Mesodermal cell (in vitro differentiated cells): Measurements from ENCODE around the gene SRP54. TPM values are rescaled to one million over a fixed set of nuclear protein-coding genes. Genes with fewer than 3 reads are reported as not detected.

Experiments
- H3K27ac ChIP-seq: 2 replicates; pipeline ENCODE4 v1.7.0; 2013; ENCODE audit warnings: mild to moderate bottlenecking, low read depth, low read length, moderate library complexity; ENCODE audit not compliant: severe bottlenecking
- H3K36me3 ChIP-seq: 2 replicates; pipeline ENCODE4 v1.7.1; 2013; ENCODE audit warnings: mild to moderate bottlenecking, low read length, moderate library complexity; ENCODE audit not compliant: control insufficient read depth, insufficient read depth
- H3K4me1 ChIP-seq: one replicate; pipeline ENCODE4 v1.7.1; 2013; ENCODE audit warnings: mild to moderate bottlenecking, low read length; ENCODE audit not compliant: insufficient read depth, control insufficient read depth, poor library complexity, severe bottlenecking
- H3K4me3 ChIP-seq: 2 replicates; pipeline ENCODE4 v1.7.0; 2013; ENCODE audit warnings: low read length, control low read depth, mild to moderate bottlenecking; ENCODE audit not compliant: insufficient read depth, poor library complexity, severe bottlenecking; ENCODE audit errors: extremely low read depth
- H3K9me3 ChIP-seq: 2 replicates; pipeline ENCODE4 v1.7.1; 2013; ENCODE audit warnings: mild to moderate bottlenecking, low read length, moderate library complexity; ENCODE audit not compliant: control insufficient read depth
- WGBS, 2 experiments: methylation state at CpG; one replicate each; pipeline ENCODE4 v1.1.5; 2013; ENCODE audit warnings: missing lambda C conversion rate in 2 of 2; ENCODE audit not compliant: insufficient coverage in 2 of 2; 5-methylcytosine and 5-hydroxymethylcytosine counted together
- polyA plus RNA-seq, 2 experiments: library from polyadenylated mRNA; stranded (reverse); fragments of 50-300 nt; gene quantifications; one replicate each; pipeline ENCODE4 v1.2.3, GENCODE V29; 2013

Gene SRP54
- polyA plus RNA-seq (2013, experiment 1 of 2), result 59.1 TPM
- 60.8 TPM for polyA plus RNA-seq (2013, experiment 2 of 2)

DNA sequence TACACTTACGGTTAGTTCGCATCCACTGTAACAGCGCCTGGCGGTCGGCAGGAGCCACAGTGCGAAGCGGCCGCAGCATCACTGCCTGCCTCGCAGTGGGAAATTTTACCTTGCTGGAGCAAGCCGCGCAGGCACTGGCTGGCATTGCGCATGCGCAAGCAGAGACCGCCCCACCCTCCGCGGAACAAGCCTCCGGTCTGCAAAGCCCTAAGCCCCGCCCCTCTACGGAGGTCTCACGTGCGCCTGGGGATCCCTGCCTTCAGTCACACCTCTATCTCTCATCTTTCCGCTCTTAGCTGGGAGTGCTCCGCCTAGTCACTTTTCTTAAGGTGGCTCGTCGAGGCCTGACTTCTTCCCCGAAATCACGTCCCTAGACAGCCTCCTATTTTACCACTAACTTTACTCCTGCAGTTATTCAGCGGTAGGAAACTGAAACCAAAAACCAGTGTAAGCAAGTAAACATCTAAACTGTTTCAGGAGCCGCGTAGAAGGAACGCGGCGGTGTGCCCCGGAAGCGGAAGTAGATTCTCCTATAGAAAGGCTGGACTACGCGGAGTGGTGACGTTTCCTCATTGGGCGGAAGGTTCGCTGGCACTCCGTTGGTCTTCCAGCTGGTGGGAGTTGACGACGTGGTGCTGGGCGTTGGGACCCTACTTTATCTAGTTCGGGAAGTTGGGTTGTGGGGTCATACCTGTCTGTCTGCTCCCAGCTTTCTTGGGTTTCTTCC, at the start of gene SRP54:
Gene SRP54, plus strand, starts transcription at position 572 of the 727 bp plus-strand sequence. CDS start 13,718 bp downstream, outside the sequence.
- H3K27ac ChIP-seq, result peak within 1 kb of the TSS; percentile 100
- WGBS, 2 experiments, result 0 to 1% methylated on average over 39 of the region's 45 CpGs
- peaks cover 7% of the 10 kb centered on the region for H3K36me3 ChIP-seq
- peaks cover 8% of the 10 kb centered on the region for H3K4me1 ChIP-seq
- H3K9me3 ChIP-seq, result no peaks in the 10 kb centered on the region
- peak within 1 kb of the TSS; percentile 83 for H3K4me3 ChIP-seq

DNA sequence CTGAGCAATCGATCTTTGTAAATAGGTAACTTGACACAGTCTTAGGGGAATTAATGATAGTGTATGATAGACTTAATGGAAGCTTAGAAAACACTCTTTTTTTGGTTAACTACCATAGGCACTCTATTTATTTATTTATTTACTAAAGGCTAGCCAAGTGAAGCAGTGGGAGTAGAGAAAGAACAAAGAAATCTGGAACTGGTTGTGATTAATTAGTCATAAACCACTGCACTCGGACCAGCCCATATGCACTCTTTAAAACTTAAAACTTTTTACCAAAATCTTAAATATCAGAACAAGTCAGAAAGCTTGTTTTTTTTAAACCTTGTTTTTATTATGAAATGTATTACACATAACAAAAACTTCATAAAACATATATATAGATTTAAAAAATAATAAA, 49.5 kb upstream of the SRP54 start:
- no CpG with 5 or more reads among the region's 2 CpGs for WGBS, 2 experiments
- H3K9me3 ChIP-seq, result no peaks in the 10 kb centered on the region
- no peak overlapping the region for H3K4me3 ChIP-seq
- H3K4me1 ChIP-seq, result no peaks in the 10 kb centered on the region
- no peaks in the 10 kb centered on the region for H3K36me3 ChIP-seq
- no peak overlapping the region for H3K27ac ChIP-seq

DNA sequence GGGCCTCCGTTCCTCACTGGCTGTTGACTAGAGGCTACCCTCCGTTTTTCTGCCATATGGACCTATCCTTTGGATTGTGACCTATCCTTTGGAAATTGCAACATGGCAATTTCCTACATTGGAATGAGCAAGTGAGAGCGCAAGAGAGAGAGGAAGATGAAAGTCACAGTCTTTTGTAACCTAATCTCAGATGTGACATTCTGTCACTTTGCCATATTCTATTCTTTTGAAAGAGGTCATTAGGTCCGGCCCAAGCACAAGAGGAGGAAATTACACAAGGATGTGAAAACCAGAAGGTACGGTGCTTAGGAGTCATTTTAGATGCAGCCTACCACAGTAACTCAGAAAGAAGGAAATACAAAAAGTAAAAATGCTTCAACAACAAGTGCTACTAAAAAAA, 47.3 kb upstream of the SRP54 start:
- no peaks in the 10 kb centered on the region for H3K4me1 ChIP-seq
- no peak overlapping the region for H3K4me3 ChIP-seq
- 93 to 100% methylated on average over 1 to 2 of the region's 5 CpGs for WGBS, 2 experiments

GRCh38 chr14:34937442-34937841, 45.4 kb upstream of the SRP54 start:
- H3K4me3 ChIP-seq, result no peak overlapping the region
- H3K36me3 ChIP-seq, result no peaks in the 10 kb centered on the region
- 86 to 90% methylated on average over 3 to 4 of the region's 6 CpGs for WGBS, 2 experiments
- no peaks in the 10 kb centered on the region for H3K9me3 ChIP-seq
- H3K27ac ChIP-seq, result no peak overlapping the region
- no peaks in the 10 kb centered on the region for H3K4me1 ChIP-seq

More for the DNA sequence above, 47.3 kb upstream of the SRP54 start:
- H3K27ac ChIP-seq, result no peak overlapping the region
- no peaks in the 10 kb centered on the region for H3K9me3 ChIP-seq
- H3K36me3 ChIP-seq, result no peaks in the 10 kb centered on the region

GRCh38 chr14:34937876-34938275, 44.9 kb upstream of the SRP54 start:
- H3K36me3 ChIP-seq, result no peaks in the 10 kb centered on the region
- H3K9me3 ChIP-seq, result peaks cover under 1% of the 10 kb centered on the region
- 72 to 100% methylated on average over 2 of the region's 3 CpGs for WGBS, 2 experiments
- no peaks in the 10 kb centered on the region for H3K4me1 ChIP-seq
- no peak overlapping the region for H3K4me3 ChIP-seq
- no peak overlapping the region for H3K27ac ChIP-seq

GRCh38 chr14:34943506-34943905, 39.3 kb upstream of the SRP54 start:
- Histone ChIP-seq H3K4me1 (no peaks in the 10 kb centered on the region), H3K9me3 (peaks cover 7% of the 10 kb centered on the region), H3K36me3 (no peaks in the 10 kb centered on the region), H3K4me3 (no peak overlapping the region), H3K27ac (no peak overlapping the region)

GRCh38 chr14:34944744-34945143, 38.0 kb upstream of the SRP54 start:
- WGBS, 2 experiments, result 100% methylated on average over 3 of the region's 7 CpGs; no CpG with 5 or more reads in 1 of the 2 experiments
- Histone ChIP-seq H3K9me3 (peaks cover 7% of the 10 kb centered on the region), H3K36me3 (no peaks in the 10 kb centered on the region), H3K27ac (no peak overlapping the region), H3K4me3 (no peak overlapping the region), H3K4me1 (no peaks in the 10 kb centered on the region)

DNA sequence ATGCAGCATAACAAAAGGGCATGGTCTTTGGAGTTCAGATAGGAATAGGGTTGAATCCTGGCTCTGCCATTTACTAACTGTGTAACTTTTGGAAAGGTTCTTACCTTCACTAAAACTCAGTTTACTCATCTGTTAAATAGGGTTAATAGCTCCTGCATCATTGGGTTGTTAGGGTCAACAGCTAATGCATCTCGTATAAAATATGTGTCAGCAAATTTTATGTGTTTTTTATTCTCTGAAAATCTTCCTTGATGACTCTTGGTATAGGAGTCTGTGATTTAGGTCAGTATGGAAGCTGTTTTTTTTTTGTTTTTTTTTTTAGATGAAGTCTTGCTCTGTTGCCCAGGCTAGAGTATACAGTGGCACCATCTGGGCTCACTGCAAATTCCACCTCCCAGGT, 36.1 kb upstream of the SRP54 start:
- WGBS, 2 experiments, result 88 to 100% methylated on average over 1 of the region's 1 CpG
- no peaks in the 10 kb centered on the region for H3K4me1 ChIP-seq
- H3K36me3 ChIP-seq, result peaks cover 2% of the 10 kb centered on the region
- peaks cover 7% of the 10 kb centered on the region for H3K9me3 ChIP-seq
- H3K27ac ChIP-seq, result no peak overlapping the region
- no peak overlapping the region for H3K4me3 ChIP-seq

- Histone ChIP-seq H3K9me3 (no peaks in the 10 kb centered on the region), H3K27ac (no peak overlapping the region), H3K4me3 (no peak overlapping the region), H3K36me3 (peaks cover 17% of the 10 kb centered on the region), H3K4me1 (no peaks in the 10 kb centered on the region)
- WGBS, 2 experiments, result 100% methylated on average over 1 of the region's 1 CpG; no CpG with 5 or more reads in 1 of the 2 experiments
Observed at GRCh38 chr14:34951286-34951685, 31.5 kb upstream of the SRP54 start.

DNA sequence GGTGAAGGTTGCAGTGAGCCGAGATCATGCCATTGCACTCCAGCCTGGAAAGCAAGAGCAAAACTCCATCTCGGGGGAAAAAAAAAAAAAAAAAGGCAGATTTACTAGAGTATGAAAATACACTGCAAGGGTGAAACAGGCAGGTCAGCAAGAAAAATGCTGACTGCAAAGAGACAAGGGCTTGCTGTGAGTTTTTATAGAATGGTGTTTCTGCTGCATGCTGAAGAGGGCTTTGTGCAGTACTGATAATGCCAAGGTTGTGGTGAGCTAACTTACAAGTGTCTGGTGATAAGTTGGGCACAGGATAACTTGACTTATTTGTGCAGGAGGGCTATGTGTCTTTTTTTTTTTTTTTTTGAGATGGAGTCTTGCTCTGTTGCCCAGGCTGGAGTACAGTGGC, 25.9 kb upstream of the SRP54 start:
- Histone ChIP-seq H3K4me3 (no peak overlapping the region), H3K9me3 (no peaks in the 10 kb centered on the region), H3K36me3 (peaks cover 22% of the 10 kb centered on the region), H3K4me1 (no peaks in the 10 kb centered on the region), H3K27ac (no peak overlapping the region)
- 77 to 94% methylated on average over 2 of the region's 2 CpGs for WGBS, 2 experiments

GRCh38 chr14:34957771-34958286, 25.0 kb upstream of the SRP54 start:
- 100% methylated on average over 1 of the region's 5 CpGs; no CpG with 5 or more reads in 1 of the 2 experiments for WGBS, 2 experiments
- Histone ChIP-seq H3K9me3 (no peaks in the 10 kb centered on the region), H3K4me1 (no peaks in the 10 kb centered on the region), H3K4me3 (no peak overlapping the region), H3K27ac (no peak overlapping the region), H3K36me3 (peaks cover 19% of the 10 kb centered on the region)
